NCI-H2029 (cell line): ENCODE data around the gene BRAT1.

Experiments
- DNase-seq: peaks from one replicate; lab custom pipeline; 2025; lab: John Stamatoyannopoulos, UW

The BRAT1 gene

DNA sequence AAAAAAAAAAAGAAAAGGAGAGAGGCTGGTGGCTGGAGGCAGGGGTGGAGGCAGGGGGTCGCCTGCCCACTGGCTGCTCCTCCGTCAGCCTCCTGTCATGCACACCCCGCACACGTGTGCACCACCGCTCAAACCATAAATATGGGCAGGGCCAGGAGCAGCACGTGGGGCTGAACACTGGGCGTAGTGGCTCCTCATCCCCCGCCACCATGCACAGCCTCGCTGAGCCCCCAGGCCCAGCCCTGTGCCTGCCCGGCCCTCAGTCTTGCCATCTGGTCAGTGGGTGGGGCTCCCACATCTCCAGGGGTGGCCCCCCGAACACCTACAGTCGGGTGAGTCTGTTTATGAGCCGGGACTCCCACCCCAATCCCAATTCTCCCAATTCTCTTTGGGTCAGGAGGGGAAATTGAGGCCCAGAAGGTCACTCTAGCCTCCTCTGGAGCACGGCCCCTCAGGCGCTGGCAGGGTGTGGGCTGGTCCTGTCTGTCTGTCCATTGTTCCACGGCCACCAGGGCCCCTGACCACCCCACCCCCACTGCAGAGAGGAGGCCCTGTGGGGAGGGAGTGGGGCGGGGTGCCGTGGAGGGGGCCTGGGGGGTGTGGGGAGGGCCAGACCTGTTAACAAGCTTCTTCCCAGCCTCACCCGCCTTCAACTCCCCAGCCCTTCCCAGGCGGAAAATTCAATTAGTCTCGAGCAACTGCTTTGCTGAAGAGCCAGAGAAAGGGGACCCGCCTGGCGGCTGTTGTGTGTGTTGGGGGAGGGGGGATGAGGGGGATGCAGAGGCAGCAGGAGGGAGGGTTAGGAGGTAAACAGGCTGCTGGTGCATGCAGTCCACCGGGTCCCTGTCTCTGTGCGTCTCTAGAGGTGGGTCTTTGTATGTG is 59.7 kb downstream of the BRAT1 start:
- no peak for DNase-seq

DNA sequence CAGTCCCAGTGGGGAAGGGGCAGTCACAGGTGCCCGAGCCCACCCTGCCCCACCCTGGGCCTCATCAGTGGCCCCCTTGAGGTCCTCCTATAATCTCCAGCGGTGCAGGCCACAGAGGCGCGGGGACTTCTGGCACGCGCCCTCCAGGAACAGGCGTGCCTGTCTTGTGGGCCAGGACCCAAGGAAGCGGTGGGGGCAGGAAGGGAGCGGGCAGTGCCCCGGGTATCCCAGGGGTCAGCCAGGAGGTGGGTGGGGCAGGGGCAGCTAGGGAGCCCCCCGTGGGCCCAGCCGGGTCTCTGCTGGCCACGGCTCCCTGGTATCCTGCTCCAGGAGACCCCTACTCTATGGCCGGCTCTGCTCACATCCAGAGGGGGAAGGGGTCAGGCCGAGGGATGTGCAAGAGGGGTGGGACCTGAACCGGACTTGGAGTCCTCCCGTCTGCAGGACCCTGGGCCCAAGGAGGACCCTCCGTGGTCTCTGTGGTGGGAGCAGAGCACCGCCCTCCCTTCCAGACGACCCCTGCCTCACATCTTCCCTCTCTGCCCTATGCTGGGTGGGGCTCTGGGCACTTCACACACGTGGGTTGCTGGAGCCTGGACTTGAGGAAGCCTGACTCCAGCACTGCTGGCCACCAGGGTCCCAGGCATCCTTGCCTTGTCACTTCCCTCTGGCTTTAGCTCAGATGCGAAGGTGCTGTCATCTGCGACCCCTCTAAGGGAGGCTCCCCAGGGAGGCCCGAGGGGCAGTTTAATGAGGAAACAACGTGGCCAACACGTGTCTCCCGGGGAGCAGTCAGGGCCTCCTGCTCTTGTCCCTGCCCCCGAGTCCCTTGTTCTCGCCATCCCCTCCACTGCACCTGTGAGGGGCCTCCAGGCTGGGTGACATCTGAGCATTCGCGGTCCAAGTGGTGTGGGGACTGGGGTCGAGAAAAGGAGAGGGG is 60.9 kb downstream of the BRAT1 start:
- DNase-seq: no peak

DNA sequence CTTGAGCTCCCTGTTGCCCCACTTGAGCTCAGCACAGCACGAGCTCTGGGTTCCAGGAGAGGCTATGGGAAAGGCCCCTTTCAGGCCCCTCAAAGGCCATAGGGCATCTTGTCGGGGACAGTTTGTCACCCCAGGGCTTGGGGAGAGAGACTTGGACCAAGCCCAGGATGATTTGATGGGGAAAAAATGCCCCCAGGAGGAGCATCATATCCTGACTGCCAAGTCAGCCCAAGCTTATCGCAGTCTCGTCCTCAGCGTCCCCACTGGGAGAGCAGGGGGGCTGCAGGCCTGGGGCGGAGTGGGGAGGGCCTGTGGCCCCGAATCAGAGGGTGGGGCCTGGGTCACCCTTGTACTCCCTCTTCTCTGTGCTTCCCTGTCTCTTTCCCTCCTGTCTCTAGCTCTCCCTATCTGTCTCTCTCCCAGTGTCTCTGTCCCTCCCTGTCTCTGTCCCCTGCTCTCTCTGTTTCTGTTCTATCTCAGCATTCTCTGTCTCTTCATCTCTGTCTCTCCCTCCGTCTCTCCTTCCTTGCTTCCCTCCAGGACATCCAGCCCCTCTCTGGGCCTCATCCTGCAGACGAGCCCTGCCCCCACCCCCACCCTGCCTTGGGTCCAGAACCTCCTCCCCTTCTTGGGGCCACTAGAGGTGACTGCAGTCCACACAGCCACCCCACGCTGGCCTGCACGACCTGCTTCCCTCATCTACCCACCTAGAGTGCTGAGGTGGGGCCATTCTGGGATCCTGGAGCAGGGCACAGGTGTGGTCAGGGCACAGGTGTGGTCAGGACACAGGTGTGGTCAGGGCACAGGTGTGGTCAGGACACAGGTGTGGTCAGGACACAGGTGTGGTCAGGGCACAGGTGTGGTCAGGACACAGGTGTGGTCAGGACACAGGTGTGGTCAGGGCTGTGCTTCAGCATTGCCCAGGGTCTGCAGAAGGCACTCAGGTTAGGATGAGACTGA is 61.8 kb downstream of the BRAT1 start:
- DNase-seq: no peak

DNA sequence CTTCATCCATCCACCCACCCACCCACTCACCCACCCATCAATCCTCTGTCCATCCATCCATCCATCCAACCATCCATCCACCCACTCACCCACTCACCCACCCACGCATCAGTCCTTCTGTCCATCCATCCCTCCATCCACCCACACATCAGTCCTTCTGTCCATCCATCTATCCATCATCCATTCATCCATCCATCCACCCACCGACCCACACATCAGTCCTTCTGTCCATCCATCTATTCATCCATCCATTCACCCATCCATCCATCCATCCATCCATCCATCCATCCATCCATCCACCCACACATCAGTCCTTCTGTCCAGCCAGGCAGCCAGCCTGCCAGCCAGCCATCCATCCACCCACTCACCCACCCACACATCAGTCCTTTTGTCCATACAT is 63.3 kb downstream of the BRAT1 start:
- no peak for DNase-seq

DNA sequence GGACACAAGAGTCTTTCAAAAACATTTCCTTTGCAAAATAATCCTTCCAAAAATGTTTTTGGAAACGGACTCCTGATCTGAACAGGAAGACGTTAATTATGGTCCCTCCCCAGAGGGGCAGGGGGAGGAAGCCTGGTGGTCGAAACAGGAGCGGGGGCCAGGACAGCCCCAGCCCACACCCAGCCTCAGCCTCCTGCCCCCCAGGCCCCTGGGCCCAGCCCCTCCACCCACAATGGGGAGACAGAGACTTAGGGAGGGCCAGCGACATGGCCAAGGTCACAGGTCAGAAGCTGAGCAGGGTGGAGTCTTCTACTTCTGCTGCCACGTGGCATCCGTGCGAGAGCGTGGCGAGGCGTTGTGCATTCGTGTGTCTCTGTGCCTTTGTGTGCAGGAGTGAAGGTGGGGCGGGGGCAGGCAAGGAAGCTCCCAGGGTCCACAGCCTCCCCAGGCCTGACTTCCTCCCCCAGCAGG is 65.1 kb downstream of the BRAT1 start:
- DNase-seq: no peak

DNA sequence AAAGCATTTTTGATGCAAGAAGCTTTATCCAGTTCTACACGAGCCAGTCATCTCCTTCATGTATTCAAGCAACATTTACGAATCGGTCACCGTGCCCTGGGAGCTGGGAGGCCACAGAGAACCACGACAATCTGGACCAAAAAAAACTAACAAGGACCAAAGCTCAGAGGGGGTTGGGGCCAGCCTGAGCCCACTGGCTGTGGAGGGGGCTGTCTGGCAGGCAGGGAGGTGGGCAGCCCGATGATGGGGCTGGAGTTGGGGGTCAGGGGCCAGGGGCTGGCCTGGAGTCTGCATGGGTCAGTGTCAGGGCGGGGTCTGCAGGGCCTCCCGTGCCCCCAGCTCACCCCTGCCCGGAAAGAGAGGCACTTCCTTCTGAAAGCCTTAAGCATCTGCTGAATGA is 66.6 kb downstream of the BRAT1 start:
- no peak for DNase-seq

DNA sequence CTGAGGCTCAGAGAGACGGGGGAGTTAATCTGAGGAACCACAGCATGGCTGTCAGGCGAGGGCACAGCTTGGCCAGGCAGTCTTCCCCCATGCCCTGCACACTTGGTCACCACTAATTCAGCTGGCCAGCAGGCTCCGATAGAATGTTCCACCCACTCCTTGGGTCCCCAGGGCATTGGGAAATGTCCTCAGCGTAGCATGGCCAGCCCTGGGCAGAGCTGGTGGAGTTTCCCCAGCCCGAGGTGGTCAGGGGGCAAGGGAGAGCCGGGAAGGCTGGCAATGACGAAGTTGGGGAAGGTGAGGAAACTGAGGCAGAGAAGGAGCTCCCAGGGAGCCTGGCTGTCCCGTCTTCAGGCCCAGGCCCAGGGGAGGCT is 67.1 kb downstream of the BRAT1 start:
- no peak for DNase-seq
